HepG2 (cell line): ENCODE data around the gene LRRN1. TPM values are rescaled to one million over a fixed set of nuclear protein-coding genes. Genes with fewer than 3 reads are reported as not detected.

Experiments
- ATAC-seq: fragments of 200-7000 bp; cut with Tn5 transposase; 3 replicates; pipeline ENCODE4 v1.9.1; 2020; ENCODE audit warnings: mild to moderate bottlenecking, moderate library complexity
- BruUV-seq: library from RNA; stranded (reverse); fragments of 400-500 nt; replicated peaks from 2 replicates; lab custom pipeline; 2021; lab: Mats Ljungman, UMichigan
- CTCF ChIA-PET: fragments of 300-600 bp; formaldehyde crosslinking; extraction: SDS; loops from one replicate; lab custom pipeline; 2021; ENCODE audit warnings: low total read pairs, inconsistent platforms, low intra/inter-chr PET ratio; lab: Yijun Ruan, JAX
- POLR2A ChIA-PET: fragments of 350-600 bp; sonication (Branson Sonifier 250); formaldehyde crosslinking; loops from one replicate; lab custom pipeline; 2020; ENCODE audit warnings: antibody characterized with exemption, inconsistent platforms; lab: Yijun Ruan, JAX
- DNase-seq: peaks from one replicate; pipeline ENCODE4 v3.0.0-alpha.2; 2015; ENCODE audit warnings: low spot score
- FAIRE-seq: peaks from 3 replicates; lab custom pipeline; 2011; peaks lifted over from hg19 to GRCh38; lab: Jason Lieb, UNC
- H2AFZ ChIP-seq: one replicate; pipeline ENCODE4 v1.6.1; 2011; ENCODE audit warnings: low read length, inconsistent platforms
- H3K27ac ChIP-seq: fragments of 300-600 bp; 3 replicates; pipeline ENCODE4 v1.8.0; 2011; ENCODE audit warnings: mixed run types, mild to moderate bottlenecking, mixed read lengths, low read length, inconsistent platforms; ENCODE audit not compliant: insufficient read depth; ENCODE audit errors: extremely low read length
- H3K27me3 ChIP-seq, 2 experiments: fragments of 200-600 bp in 1 of 2; 2 replicates in 1 of 2; 3 replicates in 1 of 2; pipeline versions ENCODE4 v1.6.0 to v1.8.0; 2011; ENCODE audit warnings: low read length in 2 of 2, mild to moderate bottlenecking in 2 of 2, moderate library complexity in 2 of 2, inconsistent platforms in 1 of 2; ENCODE audit not compliant: insufficient read depth in 2 of 2, control insufficient read depth in 1 of 2
- H3K36me3 ChIP-seq, 2 experiments: fragments of 200-600 bp in 1 of 2; replicated peaks in 1 of 2; 2 replicates in 1 of 2; 3 replicates in 1 of 2; pipeline versions ENCODE4 v1.5.1 to v1.8.0; 2011; ENCODE audit warnings: low read length in 2 of 2, inconsistent platforms in 1 of 2; ENCODE audit not compliant: insufficient read depth in 2 of 2, control insufficient read depth in 1 of 2
- H3K4me1 ChIP-seq: 2 replicates; pipeline ENCODE4 v1.5.1; 2012; ENCODE audit warnings: low read length, inconsistent platforms; ENCODE audit not compliant: insufficient read depth
- H3K4me2 ChIP-seq: 2 replicates; pipeline ENCODE4 v1.6.0; 2011; ENCODE audit warnings: low read depth, low read length, inconsistent platforms
- H3K4me3 ChIP-seq, 3 experiments: fragments of 200-600 bp in 1 of 3; sonication (generic), shearing (Covaris generic) in 1 of 3; replicated peaks in 1 of 3; 2 replicates each; pipeline ENCODE4 v1.5.1; 2011 to 2016; ENCODE audit warnings: low read length in 3 of 3, inconsistent platforms in 2 of 3, low read depth in 2 of 3, mild to moderate bottlenecking in 2 of 3, control low read depth in 1 of 3, mixed read lengths in 1 of 3; ENCODE audit not compliant: insufficient read depth in 1 of 3
- H3K79me2 ChIP-seq: one replicate; pipeline ENCODE4 v1.6.1; 2011; ENCODE audit warnings: low read length, inconsistent platforms; ENCODE audit not compliant: insufficient read depth
- H3K9ac ChIP-seq: 2 replicates; pipeline ENCODE4 v1.6.0; 2011; ENCODE audit warnings: mild to moderate bottlenecking, low read depth, low read length, inconsistent platforms; ENCODE audit not compliant: insufficient read depth
- H3K9me3 ChIP-seq: 2 replicates; pipeline ENCODE4 v1.5.1; 2012; ENCODE audit warnings: mild to moderate bottlenecking, low read length
- H4K20me1 ChIP-seq: 2 replicates; pipeline ENCODE4 v1.6.0; 2011; ENCODE audit warnings: inconsistent platforms, mild to moderate bottlenecking, low read length, moderate library complexity; ENCODE audit not compliant: insufficient read depth
- ATF2 ChIP-seq: sonication (generic); formaldehyde crosslinking; IDR thresholded peaks from 2 replicates; pipeline ENCODE4 v1.4.0; 2020; ENCODE audit warnings: missing genetic modification reagents
- FUBP1 ChIP-seq: sonication (generic); formaldehyde crosslinking; IDR thresholded peaks from 2 replicates; pipeline ENCODE4 v1.5.1; 2020; ENCODE audit warnings: missing genetic modification reagents, mild to moderate bottlenecking, borderline replicate concordance
- ZBTB26 ChIP-seq: IDR thresholded peaks from 2 replicates; pipeline ENCODE4 v1.6.1; 2016; ENCODE audit warnings: missing compliant biosample characterization, missing genetic modification reagents, borderline replicate concordance
- ZFP82 ChIP-seq: sonication (generic); formaldehyde crosslinking; IDR thresholded peaks from 2 replicates; pipeline ENCODE4 v1.5.1; 2020; ENCODE audit warnings: mild to moderate bottlenecking, missing genetic modification reagents, borderline replicate concordance
- ZNF292 ChIP-seq: sonication (generic); formaldehyde crosslinking; IDR thresholded peaks from 2 replicates; pipeline ENCODE4 v1.8.1; 2022; ENCODE audit warnings: mild to moderate bottlenecking, low read depth, missing genetic modification reagents, borderline replicate concordance
- ZNF414 ChIP-seq: sonication (generic); formaldehyde crosslinking; IDR thresholded peaks from 2 replicates; pipeline ENCODE4 v1.5.0; 2020; ENCODE audit warnings: missing genetic modification reagents
- ZNF556 ChIP-seq: sonication (generic); formaldehyde crosslinking; IDR thresholded peaks from 2 replicates; pipeline ENCODE4 v1.4.0; 2020; ENCODE audit warnings: mild to moderate bottlenecking, missing genetic modification reagents, borderline replicate concordance
- WGBS: methylation state at CpG from one replicate; pipeline ENCODE4 v1.1.6; 2017; ENCODE audit warnings: low lambda C conversion rate; 5-methylcytosine and 5-hydroxymethylcytosine counted together
- in situ Hi-C: cut with HindIII; loops from 2 replicates; pipeline ENCODE4 v1.10.0; 2017; ENCODE audit warnings: low pct_unique_long_range_greater_than_20kb; ENCODE audit not compliant: extremely low pct_ligation_motif_present
- intact Hi-C: fragments of 100-400 bp; cut with micrococcal nuclease; formaldehyde crosslinking; loops from one replicate; pipeline ENCODE4 v1.10.0; 2022; ENCODE audit not compliant: unreplicated experiment
- polyA plus RNA-seq, 8 experiments: library from polyadenylated mRNA; depleted of rRNA in 3 of 8; stranded (reverse) in 7 of 8; unstranded in 1 of 8; fragments of >200 nt; fragmentation: Illumina TruSeq in 4 of 8; extraction: Trizol in 4 of 8; gene quantifications; 2 replicates each; pipeline versions ENCODE4 v1.2.1 to v1.2.3, GENCODE V29; 2011 to 2016; ENCODE audit warnings: low read depth in 4 of 8, missing spikeins in 1 of 8, mixed read lengths in 1 of 8; ENCODE audit not compliant: insufficient read depth in 1 of 8
- total RNA-seq, 5 experiments: library from RNA; depleted of rRNA; stranded (reverse); fragments of >200 nt; fragmentation: Illumina TruSeq; extraction: Trizol; gene quantifications; 2 replicates each; pipeline ENCODE4 v1.2.3, GENCODE V29; 2016; ENCODE audit warnings: low read depth in 1 of 5
- TF ChIP-seq, protein P1 (sequence below): sonication (generic); formaldehyde crosslinking; conservative IDR thresholded peaks from 2 replicates; pipeline ENCODE4 v1.4.0; 2020; ENCODE audit warnings: missing genetic modification reagents

The LRRN1 gene
- total and polyA plus RNA-seq, 2 of the 13 experiments (the other 11 are each of a cell fraction or from before 2014, with no cell fraction given), result not detected

DNA sequence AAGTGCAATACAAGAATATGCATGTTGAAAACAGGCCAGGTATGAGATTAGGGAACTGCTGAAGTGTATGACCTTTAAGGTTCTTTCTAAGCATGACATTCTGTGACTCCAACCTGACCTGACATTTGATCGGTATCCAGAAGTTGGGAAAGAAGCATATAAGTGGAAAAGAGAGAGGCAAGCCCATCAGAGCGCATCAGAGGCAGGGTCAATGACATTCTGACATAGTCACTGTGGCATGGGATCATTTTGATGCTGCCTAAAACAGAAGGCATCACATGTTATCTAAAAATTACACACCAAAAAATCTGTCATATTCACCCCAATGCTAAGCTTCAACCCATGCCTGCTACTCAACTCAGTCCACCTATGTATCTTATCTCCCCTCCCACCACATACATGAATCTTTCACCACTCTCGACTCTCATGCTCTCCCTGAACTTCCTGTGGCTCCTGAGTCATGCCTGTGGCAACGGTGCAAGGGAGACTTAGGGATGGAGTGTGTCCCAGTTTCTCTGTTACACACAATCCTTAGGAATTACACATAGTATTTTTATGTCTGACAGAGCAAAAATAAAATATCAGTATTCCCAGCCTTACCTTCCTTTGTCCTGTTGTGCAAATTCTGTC lies 20.5 kb upstream of the LRRN1 start:
- Histone ChIP-seq H3K27me3 (no peaks in the 10 kb centered on the region), H3K9ac (no peak overlapping the region), H3K4me2 (no peak overlapping the region), H3K27ac (no peak overlapping the region), H3K4me1 (no peaks in the 10 kb centered on the region), H4K20me1 (no peaks in the 10 kb centered on the region), H3K79me2 (no peaks in the 10 kb centered on the region), H3K36me3 (no peaks in the 10 kb centered on the region), H2AFZ (no peak overlapping the region), H3K4me3 (no peak overlapping the region), H3K9me3 (no peaks in the 10 kb centered on the region; the same call in 1 of the 2 replicates)
- 11% methylated on average over 4 of the region's 4 CpGs for WGBS
- in situ Hi-C loops (no loop called here), intact Hi-C loops (no loop called here)
- BruUV-seq, result no TSS peak
- ATAC-seq (no peak), DNase-seq (no peak), FAIRE-seq (no peak)
- TF ChIP-seq FUBP1, result no peak
- no peak for TF ChIP-seq ZNF556 (CRISPR knock-in tag)
- no peak for TF ChIP-seq ZFP82 (CRISPR knock-in tag)
- no peak for TF ChIP-seq ZBTB26
- TF ChIP-seq, protein P1, sequence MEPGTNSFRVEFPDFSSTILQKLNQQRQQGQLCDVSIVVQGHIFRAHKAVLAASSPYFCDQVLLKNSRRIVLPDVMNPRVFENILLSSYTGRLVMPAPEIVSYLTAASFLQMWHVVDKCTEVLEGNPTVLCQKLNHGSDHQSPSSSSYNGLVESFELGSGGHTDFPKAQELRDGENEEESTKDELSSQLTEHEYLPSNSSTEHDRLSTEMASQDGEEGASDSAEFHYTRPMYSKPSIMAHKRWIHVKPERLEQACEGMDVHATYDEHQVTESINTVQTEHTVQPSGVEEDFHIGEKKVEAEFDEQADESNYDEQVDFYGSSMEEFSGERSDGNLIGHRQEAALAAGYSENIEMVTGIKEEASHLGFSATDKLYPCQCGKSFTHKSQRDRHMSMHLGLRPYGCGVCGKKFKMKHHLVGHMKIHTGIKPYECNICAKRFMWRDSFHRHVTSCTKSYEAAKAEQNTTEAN (CRISPR knock-in tag), result no peak
- no peak for TF ChIP-seq ATF2
- TF ChIP-seq ZNF292 (CRISPR knock-in tag), result no peak
- no peak for TF ChIP-seq ZNF414
- ChIA-PET CTCF (no interaction called here), POLR2A (no interaction called here)
